Prostate gland (tissue), 2 donors: Measurements from ENCODE around the gene CHST11. TPM values are rescaled to one million over a fixed set of nuclear protein-coding genes. Genes with fewer than 3 reads are reported as not detected.

ENCODE experiments used
- DNase-seq: peaks from one replicate; pipeline ENCODE4 v3.0.0-alpha.2; 2019; ENCODE audit warnings: low spot score
- H3K27ac ChIP-seq, 2 donors: fragments of 200-600 bp; sonication (generic); 2 replicates each; pipeline ENCODE4 v1.5.1; 2017 to 2019
- H3K27me3 ChIP-seq: fragments of 200-600 bp; sonication (generic); replicated peaks from 2 replicates; pipeline ENCODE4 v1.5.1; 2019; ENCODE audit not compliant: insufficient read depth
- H3K36me3 ChIP-seq, 2 donors: fragments of 200-600 bp; sonication (generic); 1 replicate in 1 of 2; 2 replicates in 1 of 2; pipeline versions ENCODE4 v1.5.1 to v1.8.1; 2017 to 2019
- H3K4me1 ChIP-seq: fragments of 200-600 bp; sonication (generic); replicated peaks from 2 replicates; pipeline ENCODE4 v1.5.1; 2019
- H3K4me3 ChIP-seq, 2 donors: fragments of 200-600 bp; sonication (generic); 2 replicates each; pipeline ENCODE4 v1.5.1; 2017 to 2019
- H3K9me3 ChIP-seq: fragments of 200-600 bp; sonication (generic); 2 replicates; pipeline ENCODE4 v1.5.1; 2017
- CTCF ChIP-seq, 4 experiments: fragments of 200-600 bp in 2 of 4; fragments of 450-650 bp in 2 of 4; sonication (generic) in 2 of 4; IDR thresholded peaks; 1 replicate in 3 of 4; 2 replicates in 1 of 4; pipeline ENCODE4 v1.5.1; 2016 to 2019; ENCODE audit warnings: antibody characterized with exemption in 4 of 4, mild to moderate bottlenecking in 2 of 4, moderate library complexity in 2 of 4
- POLR2A ChIP-seq: fragments of 450-650 bp; IDR thresholded peaks from one replicate; pipeline ENCODE4 v1.6.1; 2016; ENCODE audit warnings: antibody characterized with exemption, mild to moderate bottlenecking
- POLR2AphosphoS5 ChIP-seq: sonication (generic); formaldehyde crosslinking; IDR thresholded peaks from one replicate; pipeline ENCODE4 v1.6.1; 2017; ENCODE audit warnings: antibody characterized with exemption
- WGBS: methylation state at CpG from one replicate; pipeline ENCODE4 v1.1.5; 2018; 5-methylcytosine and 5-hydroxymethylcytosine counted together
- intact Hi-C: fragments of 100-400 bp; cut with DNase I; formaldehyde crosslinking; loops from one replicate; pipeline ENCODE4 v1.14.2; 2022
- total RNA-seq, 2 donors: library from RNA; depleted of rRNA; stranded (reverse); fragments of >200 nt; gene quantifications; one replicate each; pipeline ENCODE4 v1.1.0, GENCODE V29; 2016

The CHST11 gene
- total RNA-seq, 2 donors from 2014 or later, result 10.4 to 25.4 TPM

GRCh38 chr12:104446646-104447421 lies 9.9 kb upstream of the CHST11 start:
- H3K4me1 ChIP-seq, result no peaks in the 10 kb centered on the region
- H3K27me3 ChIP-seq, result no peaks in the 10 kb centered on the region
- H3K9me3 ChIP-seq, result no peaks in the 10 kb centered on the region
- 94% methylated on average over 5 of the region's 5 CpGs for WGBS
- DNase-seq, result no peak
- no peak overlapping the region for H3K27ac ChIP-seq
- H3K36me3 ChIP-seq, result no peaks in the 10 kb centered on the region
- intact Hi-C loops, result no loop called here
- no peak overlapping the region for H3K4me3 ChIP-seq
- TF ChIP-seq POLR2A, result no peak
- TF ChIP-seq POLR2AphosphoS5, result no peak
- TF ChIP-seq CTCF (IDR thresholded peaks at IDR 0.05), result no peak

GRCh38 chr12:104448031-104448430 lies 8.7 kb upstream of the CHST11 start:
- intact Hi-C loops, result no loop called here
- WGBS, result 68% methylated on average over 5 of the region's 5 CpGs
- H3K36me3 ChIP-seq, result no peaks in the 10 kb centered on the region

GRCh38 chr12:104448451-104448850 lies 8.3 kb upstream of the CHST11 start:
- no peak for TF ChIP-seq CTCF (IDR thresholded peaks at IDR 0.05)
- DNase-seq, result no peak
- Histone ChIP-seq H3K27ac (no peak overlapping the region), H3K4me3 (no peak overlapping the region), H3K4me1 (no peaks in the 10 kb centered on the region), H3K36me3 (no peaks in the 10 kb centered on the region), H3K9me3 (no peaks in the 10 kb centered on the region), H3K27me3 (no peaks in the 10 kb centered on the region)
- WGBS, result 83% methylated on average over 1 of the region's 1 CpG
- intact Hi-C loops, result no loop called here

More at GRCh38 chr12:104448031-104448430, 8.7 kb upstream of the CHST11 start:
- no peak for DNase-seq
- no peak overlapping the region for H3K27ac ChIP-seq
- no peaks in the 10 kb centered on the region for H3K9me3 ChIP-seq
- H3K4me1 ChIP-seq, result no peaks in the 10 kb centered on the region
- H3K27me3 ChIP-seq, result no peaks in the 10 kb centered on the region
- H3K4me3 ChIP-seq, result no peak overlapping the region
- TF ChIP-seq POLR2AphosphoS5 (no peak), CTCF (IDR thresholded peaks at IDR 0.05) (no peak), POLR2A (no peak)

GRCh38 chr12:104450700-104451099 lies 6.0 kb upstream of the CHST11 start:
- intact Hi-C loops, result no loop called here
- H3K4me1 ChIP-seq, result no peaks in the 10 kb centered on the region
- H3K9me3 ChIP-seq, result no peaks in the 10 kb centered on the region
- H3K27me3 ChIP-seq, result no peaks in the 10 kb centered on the region
- H3K27ac ChIP-seq, result no peak overlapping the region
- TF ChIP-seq POLR2AphosphoS5, result no peak
- TF ChIP-seq CTCF (IDR thresholded peaks at IDR 0.05), result no peak
- no peak for TF ChIP-seq POLR2A
- DNase-seq, result no peak
- H3K36me3 ChIP-seq, result no peaks in the 10 kb centered on the region
- H3K4me3 ChIP-seq, result no peak overlapping the region

GRCh38 chr12:104452087-104452486 lies 4.7 kb upstream of the CHST11 start:
- Histone ChIP-seq H3K36me3 (no peaks in the 10 kb centered on the region), H3K4me1 (no peaks in the 10 kb centered on the region), H3K4me3 (no peak overlapping the region), H3K27ac (no peak overlapping the region), H3K27me3 (no peaks in the 10 kb centered on the region), H3K9me3 (no peaks in the 10 kb centered on the region)
- 86% methylated on average over 1 of the region's 1 CpG for WGBS
- TF ChIP-seq POLR2A (no peak), POLR2AphosphoS5 (no peak), CTCF (IDR thresholded peaks at IDR 0.05) (no peak)
- no peak for DNase-seq
- intact Hi-C loops, result no loop called here
